ENCODE measurements around the gene IGSF21. TPM values are rescaled to one million over a fixed set of nuclear protein-coding genes. Genes with fewer than 3 reads are reported as not detected.

IGSF21 gene
- total RNA-seq, 2 experiments from 2014 or later = not detected

GRCh38 chr1:18119289-18119688 lies 11.7 kb downstream of the IGSF21 start:
- no peak overlapping the region for H3K4me3 ChIP-seq (ENCODE audit: low read length)
- TF ChIP-seq CTCF (IDR thresholded peaks at IDR 0.05) = no peak

GRCh38 chr1:18119771-18120377 lies 12.3 kb downstream of the IGSF21 start:
- peaks cover 71% of the 10 kb centered on the region for H3K27me3 Mint-ChIP-seq
- no peaks in the 10 kb centered on the region for H3K4me1 Mint-ChIP-seq (ENCODE audit: low read depth)

More at GRCh38 chr1:18119289-18119688, 11.7 kb downstream of the IGSF21 start:
- ATAC-seq (ENCODE audit: poor library complexity) (no peak), DNase-seq (no peak)
- Mint-ChIP-seq H3K4me3 (no peak overlapping the region), H3K9me3 (no peaks in the 10 kb centered on the region), H3K4me1 (ENCODE audit: low read depth) (no peaks in the 10 kb centered on the region), H3K27ac (no peak overlapping the region), H3K36me3 (ENCODE audit: low read depth) (no peaks in the 10 kb centered on the region), H3K27me3 (peaks cover 77% of the 10 kb centered on the region)
- Histone ChIP-seq H3K4me1 (ENCODE audit: insufficient read depth, low read length) (no peaks in the 10 kb centered on the region), H3K9me3 (ENCODE audit: control insufficient read depth in 1 of 2, insufficient read depth in 1 of 2, low read length in 2 of 2) (peaks cover 0 to 10% of the 10 kb centered on the region in 2 experiments), H3K36me3 (ENCODE audit: insufficient read depth, low read length) (no peaks in the 10 kb centered on the region), H3K27me3 (ENCODE audit: control insufficient read depth in 1 of 2, insufficient read depth in 2 of 2, low read length in 2 of 2) (peaks cover 10 to 31% of the 10 kb centered on the region in 2 experiments), H3K27ac (ENCODE audit: low read depth in 1 of 2, low read length in 2 of 2) (no peak overlapping the region)
- CTCF ChIA-PET = no interaction called here
- intact Hi-C loops (cut with DNase I, micrococcal nuclease) = no loop called here
- POLR2A ChIA-PET = no interaction called here

GRCh38 chr1:18120638-18121037 lies 13.0 kb downstream of the IGSF21 start:
- H3K27me3 ChIP-seq (ENCODE audit: control insufficient read depth in 1 of 2, insufficient read depth in 2 of 2, low read length in 2 of 2) = peaks cover 10 to 19% of the 10 kb centered on the region in 2 experiments
- H3K27ac ChIP-seq (ENCODE audit: low read depth in 1 of 2, low read length in 2 of 2) = no peak overlapping the region
- H3K4me3 ChIP-seq (ENCODE audit: low read length) = no peak overlapping the region
- DNase-seq = no peak
- Mint-ChIP-seq H3K27ac (no peak overlapping the region), H3K9me3 (no peaks in the 10 kb centered on the region), H3K4me1 (ENCODE audit: low read depth) (no peaks in the 10 kb centered on the region), H3K4me3 (no peak overlapping the region), H3K27me3 (peaks cover 69% of the 10 kb centered on the region), H3K36me3 (ENCODE audit: low read depth) (no peaks in the 10 kb centered on the region)
- intact Hi-C loops (cut with DNase I, micrococcal nuclease) = no loop called here
- ChIA-PET POLR2A (no interaction called here), CTCF (no interaction called here)
- no peak for TF ChIP-seq CTCF (IDR thresholded peaks at IDR 0.05)
- ATAC-seq (ENCODE audit: poor library complexity) = no peak
- no peaks in the 10 kb centered on the region for H3K36me3 ChIP-seq (ENCODE audit: insufficient read depth, low read length)
- H3K4me1 ChIP-seq (ENCODE audit: insufficient read depth, low read length) = no peaks in the 10 kb centered on the region
- H3K9me3 ChIP-seq (ENCODE audit: control insufficient read depth in 1 of 2, insufficient read depth in 1 of 2, low read length in 2 of 2) = peaks cover 0 to 10% of the 10 kb centered on the region in 2 experiments

More at GRCh38 chr1:18119771-18120377, 12.3 kb downstream of the IGSF21 start:
- no peak overlapping the region for H3K4me3 Mint-ChIP-seq
- Histone ChIP-seq H3K9me3 (ENCODE audit: control insufficient read depth in 1 of 2, insufficient read depth in 1 of 2, low read length in 2 of 2) (peaks cover 0 to 10% of the 10 kb centered on the region in 2 experiments), H3K36me3 (ENCODE audit: insufficient read depth, low read length) (no peaks in the 10 kb centered on the region), H3K27me3 (ENCODE audit: control insufficient read depth in 1 of 2, insufficient read depth in 2 of 2, low read length in 2 of 2) (peaks cover 10 to 25% of the 10 kb centered on the region in 2 experiments), H3K27ac (ENCODE audit: low read depth in 1 of 2, low read length in 2 of 2) (no peak overlapping the region), H3K4me3 (ENCODE audit: low read length) (no peak overlapping the region), H3K4me1 (ENCODE audit: insufficient read depth, low read length) (no peaks in the 10 kb centered on the region)
- ChIA-PET POLR2A (no interaction called here), CTCF (no interaction called here)
- no peaks in the 10 kb centered on the region for H3K9me3 Mint-ChIP-seq
- DNase-seq (no peak), ATAC-seq (ENCODE audit: poor library complexity) (no peak)
- H3K27ac Mint-ChIP-seq = no peak overlapping the region
- intact Hi-C loops (cut with DNase I, micrococcal nuclease) = no loop called here
- TF ChIP-seq CTCF (IDR thresholded peaks at IDR 0.05) = no peak
- H3K36me3 Mint-ChIP-seq (ENCODE audit: low read depth) = no peaks in the 10 kb centered on the region

Measured in CD4-positive, alpha-beta T cell (primary cell).